SK-N-SH (cell line): Measurements from ENCODE around the gene TOLLIP. TPM values are rescaled to one million over a fixed set of nuclear protein-coding genes. Genes with fewer than 3 reads are reported as not detected.

Source experiments
- CTCF ChIA-PET: fragments of 300-600, 350-600 bp; formaldehyde crosslinking; extraction: SDS; loops from one replicate; lab custom pipeline; 2021; lab: Yijun Ruan, JAX
- POLR2A ChIA-PET: fragments of 350-600 bp; sonication (Branson Sonifier 250); formaldehyde crosslinking; extraction: SDS; loops from one replicate; lab custom pipeline; 2020; ENCODE audit warnings: antibody characterized with exemption, inconsistent platforms; lab: Yijun Ruan, JAX
- DNase-seq: peaks from one replicate; pipeline ENCODE4 v3.0.0; 2012
- H2AFZ ChIP-seq: fragments of 200-600 bp; sonication (generic); 2 replicates; pipeline ENCODE4 v1.8.1; 2016; ENCODE audit warnings: antibody characterized with exemption, mild to moderate bottlenecking, low read depth
- H3F3A ChIP-seq: fragments of 200-600 bp; sonication (generic); replicated peaks from 2 replicates; pipeline ENCODE3; 2016; ENCODE audit warnings: antibody characterized with exemption, mild to moderate bottlenecking; ENCODE audit not compliant: insufficient read depth
- H3K27ac ChIP-seq, 2 experiments: fragments of 200-500 bp in 1 of 2; fragments of 200-600 bp in 1 of 2; sonication (Bioruptor generic) in 1 of 2; sonication (generic), shearing (Covaris generic) in 1 of 2; 2 replicates each; pipeline versions ENCODE4 v1.5.1 to v1.6.1; 2014 to 2016; ENCODE audit warnings: low read depth in 2 of 2, inconsistent platforms in 1 of 2, low read length in 1 of 2, mild to moderate bottlenecking in 1 of 2, mixed read lengths in 1 of 2
- H3K27me3 ChIP-seq: fragments of 200-600 bp; sonication (generic), shearing (Covaris generic); 2 replicates; pipeline ENCODE4 v1.6.1; 2016; ENCODE audit warnings: mixed run types; ENCODE audit not compliant: insufficient read depth
- H3K36me3 ChIP-seq, 2 experiments: fragments of 200-500 bp in 1 of 2; fragments of 200-600 bp in 1 of 2; sonication (Bioruptor generic) in 1 of 2; sonication (generic) in 1 of 2; replicated peaks in 1 of 2; 2 replicates each; pipeline versions ENCODE3 to v1.5.1; 2014 to 2016; ENCODE audit warnings: low read length in 1 of 2, mild to moderate bottlenecking in 1 of 2; ENCODE audit not compliant: insufficient read depth in 2 of 2, control insufficient read depth in 1 of 2
- H3K4me1 ChIP-seq, 2 experiments: fragments of 200-500 bp in 1 of 2; fragments of 200-600 bp in 1 of 2; sonication (Bioruptor generic) in 1 of 2; sonication (generic), shearing (Covaris generic) in 1 of 2; 2 replicates each; pipeline versions ENCODE4 v1.5.1 to v1.6.1; 2014 to 2016; ENCODE audit warnings: low read depth in 1 of 2, low read length in 1 of 2, mixed run types in 1 of 2; ENCODE audit not compliant: insufficient read depth in 2 of 2, control insufficient read depth in 1 of 2
- H3K4me2 ChIP-seq: fragments of 200-600 bp; sonication (generic), shearing (Covaris generic); 2 replicates; pipeline ENCODE4 v1.6.1; 2017; ENCODE audit warnings: mixed run types
- H3K4me3 ChIP-seq, 2 experiments: fragments of 200-500 bp in 1 of 2; fragments of 200-600 bp in 1 of 2; sonication (Bioruptor generic) in 1 of 2; sonication (generic), shearing (Covaris generic) in 1 of 2; 2 replicates each; pipeline versions ENCODE4 v1.5.1 to v1.8.1; 2014 to 2016; ENCODE audit warnings: low read depth in 2 of 2, inconsistent platforms in 1 of 2, low read length in 1 of 2, mild to moderate bottlenecking in 1 of 2, mixed read lengths in 1 of 2, moderate library complexity in 1 of 2
- H3K79me2 ChIP-seq: fragments of 200-600 bp; sonication (generic); 2 replicates; pipeline ENCODE4 v1.8.1; 2017; ENCODE audit warnings: mild to moderate bottlenecking; ENCODE audit not compliant: insufficient read depth
- H3K9ac ChIP-seq: fragments of 200-600 bp; sonication (generic); 2 replicates; pipeline ENCODE4 v1.6.1; 2017; ENCODE audit warnings: mixed run types
- H3K9me2 ChIP-seq: fragments of 200-600 bp; sonication (generic); 2 replicates; pipeline ENCODE4 v1.6.1; 2017; ENCODE audit warnings: mixed run types
- H3K9me3 ChIP-seq: fragments of 200-600 bp; sonication (generic); 2 replicates; pipeline ENCODE4 v1.6.1; 2017; ENCODE audit warnings: mixed run types, mild to moderate bottlenecking, moderate library complexity
- H4K20me1 ChIP-seq: fragments of 200-600 bp; sonication (generic); 2 replicates; pipeline ENCODE4 v1.6.1; 2017; ENCODE audit warnings: mild to moderate bottlenecking, mixed run types; ENCODE audit not compliant: insufficient read depth
- CTCF ChIP-seq: fragments of 200-600 bp; sonication (generic); IDR thresholded peaks from 2 replicates; pipeline ENCODE4 v1.6.1; 2017; ENCODE audit warnings: antibody characterized with exemption, mild to moderate bottlenecking, moderate library complexity
- EZH2phosphoT487 ChIP-seq: fragments of 200-600 bp; sonication (generic); IDR thresholded peaks from 2 replicates; pipeline ENCODE4 v1.6.1; 2017; ENCODE audit warnings: low read depth, mixed run types, mild to moderate bottlenecking, antibody characterized with exemption, moderate library complexity, borderline replicate concordance
- FOXM1 ChIP-seq: IDR thresholded peaks from 2 replicates; pipeline ENCODE4 v1.4.0; 2012; ENCODE audit warnings: low read depth, mild to moderate bottlenecking
- GATA2 ChIP-seq: sonication (generic); formaldehyde crosslinking; IDR thresholded peaks from 2 replicates; pipeline ENCODE4 v1.5.0; 2020; ENCODE audit warnings: mild to moderate bottlenecking, missing genetic modification reagents
- MXI1 ChIP-seq: IDR thresholded peaks from 2 replicates; pipeline ENCODE4 v1.6.1; 2012; ENCODE audit warnings: mild to moderate bottlenecking, low read depth, low read length, improper control_type of control experiment
- NFIC ChIP-seq: IDR thresholded peaks from 2 replicates; pipeline ENCODE4 v1.4.0; 2012; ENCODE audit warnings: borderline replicate concordance
- NRF1 ChIP-seq: IDR thresholded peaks from 2 replicates; pipeline ENCODE4 v1.6.1; 2012; ENCODE audit warnings: low read depth, mild to moderate bottlenecking, low read length
- POLR2AphosphoS5 ChIP-seq: IDR thresholded peaks from 2 replicates; pipeline ENCODE4 v1.6.1; 2012; ENCODE audit warnings: low read depth, low read length
- RAD21 ChIP-seq: IDR thresholded peaks from 2 replicates; pipeline ENCODE4 v1.6.1; 2012; ENCODE audit warnings: mild to moderate bottlenecking, low read length
- RCOR1 ChIP-seq: fragments of 150-350 bp; IDR thresholded peaks from 2 replicates; pipeline ENCODE4 v1.6.1; 2017; ENCODE audit warnings: antibody characterized with exemption, low read length
- REST ChIP-seq: IDR thresholded peaks from 2 replicates; pipeline ENCODE4 v1.6.1; 2012; ENCODE audit warnings: mild to moderate bottlenecking, low read depth, low read length, moderate library complexity
- RFX5 ChIP-seq: IDR thresholded peaks from 2 replicates; pipeline ENCODE4 v1.6.1; 2012; ENCODE audit warnings: mild to moderate bottlenecking, improper control_type of control experiment, low read length
- TAF1 ChIP-seq: IDR thresholded peaks from 2 replicates; pipeline ENCODE4 v1.6.1; 2012; ENCODE audit warnings: low read depth, mild to moderate bottlenecking, low read length, moderate library complexity, borderline replicate concordance
- TCF12 ChIP-seq: IDR thresholded peaks from 2 replicates; pipeline ENCODE4 v1.4.0; 2012
- TEAD4 ChIP-seq: IDR thresholded peaks from 2 replicates; pipeline ENCODE4 v1.4.0; 2012; ENCODE audit warnings: mild to moderate bottlenecking, borderline replicate concordance; ENCODE audit not compliant: insufficient read depth
- USF1 ChIP-seq: IDR thresholded peaks from 2 replicates; pipeline ENCODE4 v1.4.0; 2012; ENCODE audit warnings: low read depth, borderline replicate concordance
- USF2 ChIP-seq: fragments of 150-350 bp; IDR thresholded peaks from 2 replicates; pipeline ENCODE4 v1.6.1; 2017; ENCODE audit warnings: antibody characterized with exemption, low read length, low read depth, borderline replicate concordance
- YY1 ChIP-seq: IDR thresholded peaks from 2 replicates; pipeline ENCODE4 v1.4.0; 2012; ENCODE audit warnings: low read depth, mild to moderate bottlenecking
- WGBS: methylation state at CpG from one replicate; pipeline ENCODE4 v1.1.6; 2017; ENCODE audit warnings: low lambda C conversion rate; 5-methylcytosine and 5-hydroxymethylcytosine counted together
- polyA plus RNA-seq, 3 experiments: library from polyadenylated mRNA; depleted of rRNA; stranded (reverse); fragments of >200 nt; gene quantifications; 2 replicates each; pipeline ENCODE4 v1.2.3, GENCODE V29; 2012

TOLLIP gene
- polyA plus RNA-seq, 1 of the 3 experiments (the other 2 are of a cell fraction) = 55.4 TPM

- Histone ChIP-seq H3K9me3 (no peaks in the 10 kb centered on the region), H3K36me3 (no peaks in the 10 kb centered on the region), H3K27me3 (no peaks in the 10 kb centered on the region), H3F3A (no peaks in the 10 kb centered on the region), H3K9ac (no peak overlapping the region), H4K20me1 (no peaks in the 10 kb centered on the region), H3K4me3 (no peak overlapping the region), H3K9me2 (no peaks in the 10 kb centered on the region), H3K27ac (no peak overlapping the region), H3K4me1 (no peaks in the 10 kb centered on the region; a peak in 1 of 4 replicates), H3K4me2 (no peak overlapping the region), H2AFZ (no peak overlapping the region), H3K79me2 (no peaks in the 10 kb centered on the region)
- no peak for DNase-seq
- ChIA-PET POLR2A (no interaction called here), CTCF (interaction anchor here (1.4 kb wide), 1 partner anchor 28 kb away, joined by 3 read pairs; no protein-coding TSS in a partner anchor)
- 28% methylated on average over 4 of the region's 19 CpGs for WGBS
- TF ChIP-seq FOXM1 (no peak), TAF1 (no peak), RCOR1 (no peak), NRF1 (no peak), USF1 (no peak), RAD21 (no peak), NFIC (no peak), MXI1 (no peak), CTCF (no peak), EZH2phosphoT487 (no peak), USF2 (no peak)
Measured at GRCh38 chr11:1254733-1255132, 54.7 kb downstream of the TOLLIP start.

- POLR2A ChIA-PET = no interaction called here
- Histone ChIP-seq H2AFZ (no peak overlapping the region), H3K36me3 (no peaks in the 10 kb centered on the region), H3K9ac (no peak overlapping the region), H3K4me3 (no peak overlapping the region), H3K4me2 (no peak overlapping the region), H3K9me2 (no peaks in the 10 kb centered on the region), H3K27ac (no peak overlapping the region), H3F3A (no peaks in the 10 kb centered on the region), H3K79me2 (no peaks in the 10 kb centered on the region), H3K4me1 (no peaks in the 10 kb centered on the region), H3K27me3 (no peaks in the 10 kb centered on the region), H3K9me3 (no peaks in the 10 kb centered on the region), H4K20me1 (no peaks in the 10 kb centered on the region)
- CTCF ChIA-PET = interaction anchor here (1.4 kb wide), 1 partner anchor 27 kb away, joined by 3 read pairs; no protein-coding TSS in a partner anchor
- no peak for DNase-seq
- WGBS = 71% methylated on average over 13 of the region's 22 CpGs
- TF ChIP-seq RAD21 = no peak
- no peak for TF ChIP-seq YY1
- TF ChIP-seq TEAD4 = no peak
- TF ChIP-seq TAF1 = no peak
- no peak for TF ChIP-seq POLR2AphosphoS5
- no peak for TF ChIP-seq RCOR1
- TF ChIP-seq NFIC = no peak
- TF ChIP-seq NRF1 = no peak
- TF ChIP-seq CTCF = no peak
- no peak for TF ChIP-seq REST
- no peak for TF ChIP-seq GATA2
- no peak for TF ChIP-seq TCF12
- no peak for TF ChIP-seq RFX5
Measured at GRCh38 chr11:1254086-1254648, 55.3 kb downstream of the TOLLIP start.
